Endothelial cell of umbilical vein (primary cell): Measurements from ENCODE around the gene FRMD4A. TPM values are rescaled to one million over a fixed set of nuclear protein-coding genes. Genes with fewer than 3 reads are reported as not detected.

Experiments used
- BruUV-seq: library from RNA; stranded (reverse); fragments of 400-500 nt; replicated peaks from 2 replicates; lab custom pipeline; 2021; lab: Mats Ljungman, UMichigan
- CTCF ChIA-PET: fragments of 300-600, 350-600 bp; sonication (Branson Sonifier 250); formaldehyde crosslinking; loops from one replicate; lab custom pipeline; 2021; ENCODE audit warnings: antibody characterized with exemption, inconsistent platforms; lab: Charles Lee
- POLR2A ChIA-PET: fragments of 300-600, 350-600 bp; sonication (Branson Sonifier 250); formaldehyde crosslinking; loops from one replicate; lab custom pipeline; 2021; ENCODE audit warnings: antibody characterized with exemption, inconsistent platforms; lab: Charles Lee
- DNase-seq: peaks from one replicate; pipeline ENCODE4 v3.0.0-alpha.2; 2011; ENCODE audit warnings: low read depth, low spot score
- FAIRE-seq: peaks from 2 replicates; lab custom pipeline; 2011; peaks lifted over from hg19 to GRCh38; lab: Jason Lieb, UNC
- H2AFZ ChIP-seq: 2 replicates; pipeline ENCODE4 v1.6.0; 2012; ENCODE audit warnings: low read depth, low read length, control low read depth, inconsistent platforms
- H3K27ac ChIP-seq: 2 replicates; pipeline ENCODE4 v1.5.1; 2011; ENCODE audit warnings: low read depth, mild to moderate bottlenecking, control low read depth, low read length, moderate library complexity; ENCODE audit not compliant: insufficient read depth
- H3K27me3 ChIP-seq, 2 experiments: 2 replicates each; pipeline versions ENCODE4 v1.6.0 to v1.6.1; 2011; ENCODE audit warnings: low read length in 2 of 2, mixed read lengths in 1 of 2; ENCODE audit not compliant: control insufficient read depth in 2 of 2, insufficient read depth in 2 of 2
- H3K36me3 ChIP-seq, 2 experiments: 2 replicates in 1 of 2; 3 replicates in 1 of 2; pipeline ENCODE4 v1.5.1; 2011; ENCODE audit warnings: low read length in 2 of 2, mild to moderate bottlenecking in 1 of 2, moderate library complexity in 1 of 2; ENCODE audit not compliant: control insufficient read depth in 2 of 2, insufficient read depth in 2 of 2; ENCODE audit errors: extremely low read depth in 1 of 2
- H3K4me1 ChIP-seq: 3 replicates; pipeline ENCODE4 v1.5.1; 2011; ENCODE audit warnings: mild to moderate bottlenecking, low read length; ENCODE audit not compliant: control insufficient read depth, insufficient read depth; ENCODE audit errors: extremely low read depth
- H3K4me2 ChIP-seq: 2 replicates; pipeline ENCODE4 v1.6.1; 2011; ENCODE audit warnings: low read length, control low read depth, mixed read lengths; ENCODE audit not compliant: insufficient read depth
- H3K4me3 ChIP-seq, 3 experiments: fragments of 200-600 bp in 1 of 3; sonication (generic), shearing (Covaris generic) in 1 of 3; replicated peaks in 1 of 3; 2 replicates each; pipeline ENCODE4 v1.5.1; 2011 to 2016; ENCODE audit warnings: control low read depth in 3 of 3, low read length in 3 of 3, mild to moderate bottlenecking in 2 of 3, inconsistent platforms in 1 of 3, low read depth in 1 of 3, moderate library complexity in 1 of 3; ENCODE audit not compliant: insufficient read depth in 1 of 3
- H3K79me2 ChIP-seq: 2 replicates; pipeline ENCODE4 v1.6.0; 2012; ENCODE audit warnings: low read length, inconsistent platforms; ENCODE audit not compliant: control insufficient read depth, insufficient read depth
- H3K9ac ChIP-seq: replicated peaks from 2 replicates; pipeline ENCODE3; 2011; ENCODE audit warnings: low read length, control low read depth; ENCODE audit not compliant: insufficient read depth; ENCODE audit errors: extremely low read depth
- H3K9me1 ChIP-seq: replicated peaks from 3 replicates; pipeline ENCODE4 v1.6.0; 2011; ENCODE audit warnings: mild to moderate bottlenecking, low read length; ENCODE audit not compliant: control insufficient read depth, insufficient read depth; ENCODE audit errors: extremely low read depth
- H3K9me3 ChIP-seq: replicated peaks from 2 replicates; pipeline ENCODE4 v1.5.1; 2012; ENCODE audit warnings: low read length, inconsistent platforms; ENCODE audit not compliant: control insufficient read depth, insufficient read depth
- H4K20me1 ChIP-seq: replicated peaks from 2 replicates; pipeline ENCODE3; 2011; ENCODE audit warnings: mild to moderate bottlenecking, low read length; ENCODE audit not compliant: control insufficient read depth, insufficient read depth; ENCODE audit errors: extremely low read depth
- EZH2 ChIP-seq: IDR thresholded peaks from 2 replicates; pipeline ENCODE4 v1.6.1; 2012; ENCODE audit warnings: borderline replicate concordance, low read depth, mild to moderate bottlenecking, moderate library complexity, low read length, inconsistent platforms; ENCODE audit not compliant: severe bottlenecking
- FOS ChIP-seq: IDR thresholded peaks from 2 replicates; pipeline ENCODE4 v1.6.1; 2011; ENCODE audit warnings: mild to moderate bottlenecking, low read length, moderate library complexity, borderline replicate concordance; ENCODE audit not compliant: insufficient read depth
- GATA2 ChIP-seq: IDR thresholded peaks from 2 replicates; pipeline ENCODE4 v1.7.0; 2011; ENCODE audit warnings: low read depth, mild to moderate bottlenecking, moderate library complexity, mixed read lengths, low read length; ENCODE audit not compliant: insufficient read length, insufficient read depth
- JUN ChIP-seq: IDR thresholded peaks from 2 replicates; pipeline ENCODE4 v1.6.1; 2011; ENCODE audit warnings: borderline replicate concordance, low read depth; ENCODE audit not compliant: insufficient read length, insufficient read depth
- MYC ChIP-seq: IDR thresholded peaks from one replicate; pipeline ENCODE4 v1.6.1; 2011; ENCODE audit warnings: mild to moderate bottlenecking, low read depth, low read length
- POLR2A ChIP-seq: IDR thresholded peaks from 2 replicates; pipeline ENCODE4 v1.6.1; 2012; ENCODE audit warnings: low read depth, mild to moderate bottlenecking, control low read depth, low read length
- POLR2AphosphoS5 ChIP-seq: IDR thresholded peaks from 2 replicates; pipeline ENCODE4 v1.6.1; 2012; ENCODE audit warnings: low read depth, mild to moderate bottlenecking, control low read depth, low read length, moderate library complexity; ENCODE audit not compliant: insufficient read depth
- dilution Hi-C: fragments of 300-500 bp; cut with MboI; formaldehyde crosslinking; loops from one replicate; pipeline ENCODE4 v1.15.0; 2019; ENCODE audit warnings: low sequenced_read_pairs; ENCODE audit not compliant: extremely low pct_ligation_motif_present
- intact Hi-C: fragments of 100-400 bp; cut with micrococcal nuclease; formaldehyde crosslinking; loops from one replicate; pipeline ENCODE4 v1.10.0; 2022
- polyA plus RNA-seq, 4 experiments: library from polyadenylated mRNA; depleted of rRNA in 3 of 4; stranded (reverse) in 3 of 4; unstranded in 1 of 4; fragments of >200 nt; gene quantifications; 2 replicates each; pipeline versions ENCODE4 v1.2.1 to v1.2.3, GENCODE V29; 2011 to 2012; ENCODE audit warnings: missing spikeins in 1 of 4
- total RNA-seq: library from RNA; stranded (reverse); gene quantifications from 2 replicates; pipeline ENCODE4 v1.2.3, GENCODE V29; 2021
- TF ChIP-seq, protein P1 (sequence below), 2 donors: IDR thresholded peaks; 1 replicate in 1 of 2; 2 replicates in 1 of 2; pipeline ENCODE4 v1.5.1; 2011; ENCODE audit warnings: low read length in 2 of 2, mild to moderate bottlenecking in 2 of 2, moderate library complexity in 2 of 2, control low read depth in 1 of 2, inconsistent platforms in 1 of 2, low read depth in 1 of 2; ENCODE audit not compliant: insufficient read depth in 1 of 2; ENCODE audit errors: extremely low read depth in 1 of 2
- TF ChIP-seq, protein P2 (sequence below): IDR thresholded peaks from 2 replicates; pipeline ENCODE4 v1.6.1; 2011; ENCODE audit not compliant: insufficient read depth, insufficient read length

FRMD4A gene
- total and polyA plus RNA-seq, 2 donors (not counting 3 experiments of a cell fraction or from before 2014, with no cell fraction given), result 123 to 148 TPM

GRCh38 chr10:14162061-14162460 lies 168.7 kb downstream of the FRMD4A start:
- TF ChIP-seq POLR2A, result no peak
- TF ChIP-seq GATA2, result no peak
- no peak for TF ChIP-seq JUN
- TF ChIP-seq, protein P1, sequence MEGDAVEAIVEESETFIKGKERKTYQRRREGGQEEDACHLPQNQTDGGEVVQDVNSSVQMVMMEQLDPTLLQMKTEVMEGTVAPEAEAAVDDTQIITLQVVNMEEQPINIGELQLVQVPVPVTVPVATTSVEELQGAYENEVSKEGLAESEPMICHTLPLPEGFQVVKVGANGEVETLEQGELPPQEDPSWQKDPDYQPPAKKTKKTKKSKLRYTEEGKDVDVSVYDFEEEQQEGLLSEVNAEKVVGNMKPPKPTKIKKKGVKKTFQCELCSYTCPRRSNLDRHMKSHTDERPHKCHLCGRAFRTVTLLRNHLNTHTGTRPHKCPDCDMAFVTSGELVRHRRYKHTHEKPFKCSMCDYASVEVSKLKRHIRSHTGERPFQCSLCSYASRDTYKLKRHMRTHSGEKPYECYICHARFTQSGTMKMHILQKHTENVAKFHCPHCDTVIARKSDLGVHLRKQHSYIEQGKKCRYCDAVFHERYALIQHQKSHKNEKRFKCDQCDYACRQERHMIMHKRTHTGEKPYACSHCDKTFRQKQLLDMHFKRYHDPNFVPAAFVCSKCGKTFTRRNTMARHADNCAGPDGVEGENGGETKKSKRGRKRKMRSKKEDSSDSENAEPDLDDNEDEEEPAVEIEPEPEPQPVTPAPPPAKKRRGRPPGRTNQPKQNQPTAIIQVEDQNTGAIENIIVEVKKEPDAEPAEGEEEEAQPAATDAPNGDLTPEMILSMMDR (IDR thresholded peaks at IDR 0.05; ENCODE audit: extremely low read depth in 1 of 2, insufficient read depth in 1 of 2, low read depth in 1 of 2, low read length in 2 of 2), result no peak
- TF ChIP-seq, protein P2, sequence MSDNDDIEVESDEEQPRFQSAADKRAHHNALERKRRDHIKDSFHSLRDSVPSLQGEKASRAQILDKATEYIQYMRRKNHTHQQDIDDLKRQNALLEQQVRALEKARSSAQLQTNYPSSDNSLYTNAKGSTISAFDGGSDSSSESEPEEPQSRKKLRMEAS, result no peak
- no peak for TF ChIP-seq MYC
- TF ChIP-seq EZH2, result no peak
- no peak for TF ChIP-seq FOS
- no peak for TF ChIP-seq POLR2AphosphoS5
- Histone ChIP-seq H3K4me3 (no peak overlapping the region), H3K36me3 (no peaks in the 10 kb centered on the region), H3K27ac (no peak overlapping the region), H3K79me2 (no peaks in the 10 kb centered on the region), H3K4me1 (no peaks in the 10 kb centered on the region), H3K27me3 (peaks cover 26 to 37% of the 10 kb centered on the region in 2 experiments), H3K4me2 (no peak overlapping the region), H3K9me3 (no peaks in the 10 kb centered on the region), H3K9me1 (no peaks in the 10 kb centered on the region), H2AFZ (no peak overlapping the region), H4K20me1 (no peaks in the 10 kb centered on the region), H3K9ac (no peak overlapping the region)
- DNase-seq, result no peak
- FAIRE-seq, result no peak
- intact Hi-C loops (loop anchor here (5.0 kb wide), 1 partner anchor 50 kb away; no protein-coding TSS in a partner anchor), dilution Hi-C loops (no loop called here)
- BruUV-seq, result no TSS peak
- CTCF ChIA-PET, result no interaction called here
- POLR2A ChIA-PET, result no interaction called here
